Testis (tissue), 2 donors: Measurements from ENCODE around the gene DTNA.

Experiments used
- POLR2A ChIP-seq: fragments of 450-650 bp; IDR thresholded peaks from one replicate; pipeline ENCODE4 v1.6.1; 2017; ENCODE audit warnings: antibody characterized with exemption, mild to moderate bottlenecking, moderate library complexity
- TF ChIP-seq, protein P1 (sequence below), 3 experiments: fragments of 450-650 bp in 2 of 3; fragments of 200-600 bp in 1 of 3; sonication (generic) in 1 of 3; IDR thresholded peaks; one replicate each; pipeline ENCODE4 v1.5.1; 2016 to 2019; ENCODE audit warnings: antibody characterized with exemption in 3 of 3, mild to moderate bottlenecking in 2 of 3, moderate library complexity in 1 of 3

DNA sequence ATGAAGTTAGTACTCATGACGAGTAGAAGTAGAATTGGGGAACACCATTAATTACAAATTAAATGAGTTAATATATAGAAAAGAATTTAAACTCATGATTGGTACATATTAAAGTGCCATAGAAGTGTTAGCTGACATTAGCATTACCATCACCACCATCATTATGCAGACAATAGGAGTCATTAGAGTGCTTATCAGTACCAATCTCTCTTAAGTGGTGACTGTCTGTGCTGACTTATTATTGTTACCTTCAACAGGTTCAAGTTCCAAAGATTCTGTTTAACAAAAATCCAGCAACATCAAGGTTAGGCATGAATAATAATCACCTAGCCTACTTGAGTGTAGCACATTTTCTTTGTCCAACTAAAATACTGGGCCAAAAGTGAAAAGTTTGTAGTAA lies 222.3 kb downstream of the DTNA start:
- no peak for TF ChIP-seq POLR2A
- TF ChIP-seq, protein P1, sequence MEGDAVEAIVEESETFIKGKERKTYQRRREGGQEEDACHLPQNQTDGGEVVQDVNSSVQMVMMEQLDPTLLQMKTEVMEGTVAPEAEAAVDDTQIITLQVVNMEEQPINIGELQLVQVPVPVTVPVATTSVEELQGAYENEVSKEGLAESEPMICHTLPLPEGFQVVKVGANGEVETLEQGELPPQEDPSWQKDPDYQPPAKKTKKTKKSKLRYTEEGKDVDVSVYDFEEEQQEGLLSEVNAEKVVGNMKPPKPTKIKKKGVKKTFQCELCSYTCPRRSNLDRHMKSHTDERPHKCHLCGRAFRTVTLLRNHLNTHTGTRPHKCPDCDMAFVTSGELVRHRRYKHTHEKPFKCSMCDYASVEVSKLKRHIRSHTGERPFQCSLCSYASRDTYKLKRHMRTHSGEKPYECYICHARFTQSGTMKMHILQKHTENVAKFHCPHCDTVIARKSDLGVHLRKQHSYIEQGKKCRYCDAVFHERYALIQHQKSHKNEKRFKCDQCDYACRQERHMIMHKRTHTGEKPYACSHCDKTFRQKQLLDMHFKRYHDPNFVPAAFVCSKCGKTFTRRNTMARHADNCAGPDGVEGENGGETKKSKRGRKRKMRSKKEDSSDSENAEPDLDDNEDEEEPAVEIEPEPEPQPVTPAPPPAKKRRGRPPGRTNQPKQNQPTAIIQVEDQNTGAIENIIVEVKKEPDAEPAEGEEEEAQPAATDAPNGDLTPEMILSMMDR (IDR thresholded peaks at IDR 0.05), result no peak
